Prostate gland (tissue), 2 donors: Measurements from ENCODE around the gene MTCH1. TPM values are rescaled to one million over a fixed set of nuclear protein-coding genes. Genes with fewer than 3 reads are reported as not detected.
A peak's percentile ranks its signal among the peaks of the same experiment; 100 is the strongest.

Experiments used
- DNase-seq: peaks from one replicate; pipeline ENCODE4 v3.0.0-alpha.2; 2019; ENCODE audit warnings: low spot score
- H3K27ac ChIP-seq, 2 donors: fragments of 200-600 bp; sonication (generic); 2 replicates each; pipeline ENCODE4 v1.5.1; 2017 to 2019
- H3K27me3 ChIP-seq: fragments of 200-600 bp; sonication (generic); replicated peaks from 2 replicates; pipeline ENCODE4 v1.5.1; 2019; ENCODE audit not compliant: insufficient read depth
- H3K36me3 ChIP-seq, 2 donors: fragments of 200-600 bp; sonication (generic); 1 replicate in 1 of 2; 2 replicates in 1 of 2; pipeline versions ENCODE4 v1.5.1 to v1.8.1; 2017 to 2019
- H3K4me1 ChIP-seq: fragments of 200-600 bp; sonication (generic); replicated peaks from 2 replicates; pipeline ENCODE4 v1.5.1; 2019
- H3K4me3 ChIP-seq, 2 donors: fragments of 200-600 bp; sonication (generic); 2 replicates each; pipeline ENCODE4 v1.5.1; 2017 to 2019
- H3K9me3 ChIP-seq: fragments of 200-600 bp; sonication (generic); 2 replicates; pipeline ENCODE4 v1.5.1; 2017
- CTCF ChIP-seq, 4 experiments: fragments of 200-600 bp in 2 of 4; fragments of 450-650 bp in 2 of 4; sonication (generic) in 2 of 4; IDR thresholded peaks; 1 replicate in 3 of 4; 2 replicates in 1 of 4; pipeline ENCODE4 v1.5.1; 2016 to 2019; ENCODE audit warnings: antibody characterized with exemption in 4 of 4, mild to moderate bottlenecking in 2 of 4, moderate library complexity in 2 of 4
- POLR2A ChIP-seq: fragments of 450-650 bp; IDR thresholded peaks from one replicate; pipeline ENCODE4 v1.6.1; 2016; ENCODE audit warnings: antibody characterized with exemption, mild to moderate bottlenecking
- POLR2AphosphoS5 ChIP-seq: sonication (generic); formaldehyde crosslinking; IDR thresholded peaks from one replicate; pipeline ENCODE4 v1.6.1; 2017; ENCODE audit warnings: antibody characterized with exemption
- WGBS: methylation state at CpG from one replicate; pipeline ENCODE4 v1.1.5; 2018; 5-methylcytosine and 5-hydroxymethylcytosine counted together
- intact Hi-C: fragments of 100-400 bp; cut with DNase I; formaldehyde crosslinking; loops from one replicate; pipeline ENCODE4 v1.14.2; 2022
- total RNA-seq, 2 donors: library from RNA; depleted of rRNA; stranded (reverse); fragments of >200 nt; gene quantifications; one replicate each; pipeline ENCODE4 v1.1.0, GENCODE V29; 2016

MTCH1 gene
- total RNA-seq, 2 donors from 2014 or later: 269 to 367 TPM

- H3K9me3 ChIP-seq: no peaks in the 10 kb centered on the region
- intact Hi-C loops: loop anchor here (5.0 kb wide), 1 partner anchor 55 kb away; no protein-coding TSS in a partner anchor
- peaks cover 32 to 47% of the 10 kb centered on the region in 2 donors for H3K36me3 ChIP-seq
- H3K4me3 ChIP-seq: no peak overlapping the region
- no peak for DNase-seq
- TF ChIP-seq POLR2AphosphoS5 (no peak), CTCF (IDR thresholded peaks at IDR 0.05) (no peak), POLR2A (no peak)
- 57% methylated on average over 14 of the region's 14 CpGs for WGBS
- no peaks in the 10 kb centered on the region for H3K27me3 ChIP-seq
- H3K27ac ChIP-seq: peak overlapping the region; percentile 45 to 68
- H3K4me1 ChIP-seq: no peaks in the 10 kb centered on the region
These were observed 13.9 kb downstream of the MTCH1 start for GRCh38 chr6:36971921-36972673.

GRCh38 chr6:36970892-36971842 is 14.8 kb downstream of the MTCH1 start:
- peak overlapping the region; percentile 21 to 45 for H3K27ac ChIP-seq
- 78% methylated on average over 17 of the region's 17 CpGs for WGBS
- intact Hi-C loops: loop anchor here (5.0 kb wide), 1 partner anchor 54 kb away; no protein-coding TSS in a partner anchor
- H3K9me3 ChIP-seq: no peaks in the 10 kb centered on the region
- DNase-seq: no peak
- no peak overlapping the region for H3K4me3 ChIP-seq
- no peaks in the 10 kb centered on the region for H3K4me1 ChIP-seq
- TF ChIP-seq POLR2A (no peak), CTCF (IDR thresholded peaks at IDR 0.05) (no peak), POLR2AphosphoS5 (no peak)
- peaks cover 29 to 40% of the 10 kb centered on the region in 2 donors for H3K36me3 ChIP-seq
- no peaks in the 10 kb centered on the region for H3K27me3 ChIP-seq

- Histone ChIP-seq H3K27ac (no peak overlapping the region), H3K36me3 (peaks cover 21 to 31% of the 10 kb centered on the region in 2 donors), H3K27me3 (no peaks in the 10 kb centered on the region), H3K4me3 (no peak overlapping the region), H3K9me3 (no peaks in the 10 kb centered on the region), H3K4me1 (no peaks in the 10 kb centered on the region)
- DNase-seq: no peak
- intact Hi-C loops: loop anchor here (5.0 kb wide), 1 partner anchor 53 kb away; no protein-coding TSS in a partner anchor
- 90% methylated on average over 17 of the region's 17 CpGs for WGBS
- TF ChIP-seq POLR2A: no peak
- no peak for TF ChIP-seq POLR2AphosphoS5
- TF ChIP-seq CTCF (IDR thresholded peaks at IDR 0.05): no peak
These were observed 15.8 kb downstream of the MTCH1 start for GRCh38 chr6:36969988-36970891.

- Histone ChIP-seq H3K36me3 (peaks cover 21 to 27% of the 10 kb centered on the region in 2 donors), H3K27ac (no peak overlapping the region), H3K27me3 (no peaks in the 10 kb centered on the region), H3K4me1 (no peaks in the 10 kb centered on the region), H3K9me3 (no peaks in the 10 kb centered on the region), H3K4me3 (no peak overlapping the region)
- DNase-seq: no peak
- no peak for TF ChIP-seq POLR2A
- TF ChIP-seq POLR2AphosphoS5: no peak
- TF ChIP-seq CTCF (IDR thresholded peaks at IDR 0.05): no peak
- WGBS: 65% methylated on average over 14 of the region's 14 CpGs
- intact Hi-C loops: no loop called here
These were observed 16.7 kb downstream of the MTCH1 start for GRCh38 chr6:36969240-36969691.
